Upper lobe of right lung (tissue), 1 donor: ENCODE measurements around the gene NOLC1. TPM values are rescaled to one million over a fixed set of nuclear protein-coding genes. Genes with fewer than 3 reads are reported as not detected.

Source experiments
- ATAC-seq: fragments of 200-7000 bp; cut with Tn5 transposase; one replicate; pipeline ENCODE4 v1.9.1; 2020; ENCODE audit warnings: mild to moderate bottlenecking, moderate library complexity
- DNase-seq: peaks from one replicate; pipeline ENCODE4 v3.0.0-alpha.2; 2020
- H3K27ac ChIP-seq: fragments of 200-600 bp; one replicate; pipeline ENCODE4 v1.8.0; 2022
- H3K27me3 ChIP-seq: fragments of 200-600 bp; one replicate; pipeline ENCODE4 v1.8.0; 2022; ENCODE audit warnings: mild to moderate bottlenecking
- H3K36me3 ChIP-seq: fragments of 200-600 bp; one replicate; pipeline ENCODE4 v1.8.0; 2022
- H3K4me1 ChIP-seq: fragments of 200-600 bp; one replicate; pipeline ENCODE4 v1.8.0; 2022
- H3K4me3 ChIP-seq: fragments of 200-600 bp; one replicate; pipeline ENCODE4 v1.8.0; 2022; ENCODE audit warnings: mild to moderate bottlenecking
- H3K9me3 ChIP-seq: fragments of 200-600 bp; one replicate; pipeline ENCODE4 v1.8.0; 2022
- CTCF ChIP-seq: fragments of 200-600 bp; IDR thresholded peaks from one replicate; pipeline ENCODE4 v1.8.0; 2022; ENCODE audit warnings: antibody characterized with exemption
- intact Hi-C: fragments of 100-400 bp; cut with DNase I; formaldehyde crosslinking; loops from one replicate; pipeline ENCODE4 v1.11.0; 2022
- total RNA-seq: library from RNA; stranded (reverse); fragmentation: NEBNext Ultra II Directional; extraction: Animal tissue kit (Norgen Biotek cat#: 25700); gene quantifications from one replicate; pipeline ENCODE4 v1.2.1, GENCODE V29; 2021
- donor health status: DM: no; HTN: yes; CAD: no; lungs with severe emphysema.

The NOLC1 gene
- total RNA-seq, 1 donor from 2014 or later, result 37.9 TPM

GRCh38 chr10:102116656-102117055 lies 35.5 kb upstream of the NOLC1 start:
- peaks cover 63% of the 10 kb centered on the region for H3K4me1 ChIP-seq
- intact Hi-C loops, result no loop called here
- peak overlapping the region; percentile 99 for H3K27ac ChIP-seq
- H3K36me3 ChIP-seq, result peaks cover under 1% of the 10 kb centered on the region
- H3K4me3 ChIP-seq, result peak overlapping the region; percentile 83
- no peak for TF ChIP-seq CTCF
- no peak for DNase-seq
- H3K9me3 ChIP-seq, result no peaks in the 10 kb centered on the region
- ATAC-seq, result no peak
- H3K27me3 ChIP-seq, result no peaks in the 10 kb centered on the region

- H3K4me1 ChIP-seq, result peaks cover 62% of the 10 kb centered on the region
- intact Hi-C loops, result no loop called here
Measured at GRCh38 chr10:102117391-102118159, 34.6 kb upstream of the NOLC1 start.

GRCh38 chr10:102118867-102119266 lies 33.3 kb upstream of the NOLC1 start:
- intact Hi-C loops, result no loop called here
- no peak for TF ChIP-seq CTCF

More at GRCh38 chr10:102117391-102118159, 34.6 kb upstream of the NOLC1 start:
- Histone ChIP-seq H3K9me3 (no peaks in the 10 kb centered on the region), H3K27ac (peak overlapping the region; percentile 99), H3K36me3 (no peaks in the 10 kb centered on the region), H3K4me3 (peak overlapping the region; percentile 83), H3K27me3 (no peaks in the 10 kb centered on the region)
- DNase-seq (peak; percentile 90), ATAC-seq (peak; percentile 5)
- TF ChIP-seq CTCF, result no peak

GRCh38 chr10:102119417-102120141 lies 32.6 kb upstream of the NOLC1 start:
- no peak for TF ChIP-seq CTCF
- peaks cover 46% of the 10 kb centered on the region for H3K4me1 ChIP-seq
- intact Hi-C loops, result no loop called here
- no peaks in the 10 kb centered on the region for H3K27me3 ChIP-seq
- H3K27ac ChIP-seq, result peak overlapping the region; percentile 99
- no peaks in the 10 kb centered on the region for H3K9me3 ChIP-seq
- peak overlapping the region; percentile 83 for H3K4me3 ChIP-seq
- no peaks in the 10 kb centered on the region for H3K36me3 ChIP-seq
- ATAC-seq (peak; percentile 43), DNase-seq (peak; percentile 80)

More at GRCh38 chr10:102118867-102119266, 33.3 kb upstream of the NOLC1 start:
- peak overlapping the region; percentile 99 for H3K27ac ChIP-seq
- ATAC-seq (no peak), DNase-seq (peak; percentile 75)
- H3K27me3 ChIP-seq, result no peaks in the 10 kb centered on the region
- H3K4me1 ChIP-seq, result peaks cover 49% of the 10 kb centered on the region
- H3K9me3 ChIP-seq, result no peaks in the 10 kb centered on the region
- no peaks in the 10 kb centered on the region for H3K36me3 ChIP-seq
- peak overlapping the region; percentile 83 for H3K4me3 ChIP-seq

GRCh38 chr10:102120142-102120990 lies 31.8 kb upstream of the NOLC1 start, which contains the start of gene LDB1:
Gene LDB1 (minus strand): TSS chr10:102120368. CDS start chr10:102120110, 258 bp downstream.
- intact Hi-C loops, result no loop called here
- Histone ChIP-seq H3K36me3 (no peaks in the 10 kb centered on the region), H3K4me1 (peaks cover 41% of the 10 kb centered on the region)

More at GRCh38 chr10:102120142-102120990, 31.8 kb upstream of the NOLC1 start, which contains the start of gene LDB1:
- H3K27me3 ChIP-seq, result no peaks in the 10 kb centered on the region
- no peaks in the 10 kb centered on the region for H3K9me3 ChIP-seq
- DNase-seq (peak; percentile 91), ATAC-seq (peak; percentile 82)
- peak; percentile 5 for TF ChIP-seq CTCF
- peak within 1 kb of the TSS; percentile 99 for H3K27ac ChIP-seq
- H3K4me3 ChIP-seq, result peak within 1 kb of the TSS; percentile 83
